Memory B cell (primary cell): Measurements from ENCODE around the gene ZNF598.
A peak's percentile ranks its signal among the peaks of the same experiment; 100 is the strongest.

Source experiments
- ATAC-seq: fragments of 150-1000 bp; cut with Tn5 transposase; 2 replicates; pipeline ENCODE4 v1.10.0; 2021; ENCODE audit warnings: low read depth, mild to moderate bottlenecking, moderate library complexity
- DNase-seq, 2 donors: peaks; one replicate each; pipeline ENCODE4 v3.0.0; 2022; ENCODE audit warnings: low spot score in 2 of 2
- H3K27ac Mint-ChIP-seq: one replicate; pipeline ENCODE4 v1.8.0; 2022; ENCODE audit warnings: mild to moderate bottlenecking, moderate library complexity, mixed read lengths
- H3K27me3 Mint-ChIP-seq: one replicate; pipeline ENCODE4 v1.8.0; 2022; ENCODE audit warnings: mixed read lengths
- H3K36me3 Mint-ChIP-seq: one replicate; pipeline ENCODE4 v1.8.0; 2022; ENCODE audit warnings: mild to moderate bottlenecking, mixed read lengths
- H3K4me1 Mint-ChIP-seq: one replicate; pipeline ENCODE4 v1.8.0; 2022; ENCODE audit warnings: mixed read lengths
- H3K4me3 Mint-ChIP-seq: one replicate; pipeline ENCODE4 v1.8.0; 2022; ENCODE audit warnings: mild to moderate bottlenecking, moderate library complexity, mixed read lengths
- H3K9me3 Mint-ChIP-seq: one replicate; pipeline ENCODE4 v1.8.0; 2022; ENCODE audit warnings: mixed read lengths

The ZNF598 gene

GRCh38 chr16:2009164-2009711, 383 bp downstream of the ZNF598 start:
- no peak for DNase-seq
- H3K36me3 Mint-ChIP-seq = no peaks in the 10 kb centered on the region
- peak; percentile 46 for ATAC-seq

GRCh38 chr16:2008631-2009163, 924 bp downstream of the ZNF598 start:
- no peaks in the 10 kb centered on the region for H3K27me3 Mint-ChIP-seq
- H3K4me3 Mint-ChIP-seq = peak overlapping the region; percentile 71
- H3K4me1 Mint-ChIP-seq = peaks cover 36% of the 10 kb centered on the region
- no peaks in the 10 kb centered on the region for H3K36me3 Mint-ChIP-seq
- peak overlapping the region; percentile 26 for H3K27ac Mint-ChIP-seq
- H3K9me3 Mint-ChIP-seq = no peaks in the 10 kb centered on the region
- DNase-seq (no peak), ATAC-seq (no peak)

More at GRCh38 chr16:2009164-2009711, 383 bp downstream of the ZNF598 start:
- no peaks in the 10 kb centered on the region for H3K9me3 Mint-ChIP-seq
- no peaks in the 10 kb centered on the region for H3K27me3 Mint-ChIP-seq
- H3K4me1 Mint-ChIP-seq = peaks cover 33% of the 10 kb centered on the region
- no peak overlapping the region for H3K27ac Mint-ChIP-seq
- H3K4me3 Mint-ChIP-seq = peak overlapping the region; percentile 71

- Mint-ChIP-seq H3K36me3 (no peaks in the 10 kb centered on the region), H3K4me1 (peaks cover 36% of the 10 kb centered on the region), H3K9me3 (no peaks in the 10 kb centered on the region), H3K27ac (peak overlapping the region; percentile 26), H3K27me3 (no peaks in the 10 kb centered on the region), H3K4me3 (peak overlapping the region; percentile 71)
- no peak for DNase-seq
- no peak for ATAC-seq
Measured at GRCh38 chr16:2008009-2008526, 1.6 kb downstream of the ZNF598 start.

- H3K4me1 Mint-ChIP-seq = peaks cover 36% of the 10 kb centered on the region
- ATAC-seq = no peak
- no peaks in the 10 kb centered on the region for H3K36me3 Mint-ChIP-seq
- peak overlapping the region; percentile 1 for H3K27ac Mint-ChIP-seq
- DNase-seq = no peak
- peak overlapping the region; percentile 71 for H3K4me3 Mint-ChIP-seq
- H3K9me3 Mint-ChIP-seq = no peaks in the 10 kb centered on the region
- H3K27me3 Mint-ChIP-seq = no peaks in the 10 kb centered on the region
Measured at GRCh38 chr16:2007081-2007836, 2.4 kb downstream of the ZNF598 start.

GRCh38 chr16:2006317-2006716, 3.3 kb downstream of the ZNF598 start:
- Mint-ChIP-seq H3K9me3 (no peaks in the 10 kb centered on the region), H3K4me1 (peaks cover 36% of the 10 kb centered on the region), H3K27me3 (no peaks in the 10 kb centered on the region), H3K27ac (peak overlapping the region; percentile 1), H3K36me3 (peaks cover 2% of the 10 kb centered on the region), H3K4me3 (no peak overlapping the region)
- DNase-seq (no peak), ATAC-seq (no peak)

- ATAC-seq = no peak
- Mint-ChIP-seq H3K9me3 (no peaks in the 10 kb centered on the region), H3K4me3 (no peak overlapping the region), H3K36me3 (peaks cover 6% of the 10 kb centered on the region), H3K4me1 (peaks cover 36% of the 10 kb centered on the region), H3K27ac (no peak overlapping the region), H3K27me3 (no peaks in the 10 kb centered on the region)
- no peak for DNase-seq
Measured at GRCh38 chr16:2005646-2006045, 4.0 kb downstream of the ZNF598 start.

- H3K27ac Mint-ChIP-seq = no peak overlapping the region
- ATAC-seq (no peak), DNase-seq (no peak)
- no peaks in the 10 kb centered on the region for H3K9me3 Mint-ChIP-seq
- no peaks in the 10 kb centered on the region for H3K27me3 Mint-ChIP-seq
- H3K36me3 Mint-ChIP-seq = peaks cover 7% of the 10 kb centered on the region
- peaks cover 33% of the 10 kb centered on the region for H3K4me1 Mint-ChIP-seq
- no peak overlapping the region for H3K4me3 Mint-ChIP-seq
Measured at GRCh38 chr16:2004795-2005517, 4.7 kb downstream of the ZNF598 start.

- H3K36me3 Mint-ChIP-seq = peaks cover 7% of the 10 kb centered on the region
- H3K9me3 Mint-ChIP-seq = no peaks in the 10 kb centered on the region
Measured at GRCh38 chr16:2003827-2004641, 5.6 kb downstream of the ZNF598 start.

GRCh38 chr16:2003231-2003826, 6.3 kb downstream of the ZNF598 start:
- Mint-ChIP-seq H3K27me3 (no peaks in the 10 kb centered on the region), H3K27ac (no peak overlapping the region), H3K36me3 (peaks cover 9% of the 10 kb centered on the region), H3K4me1 (peaks cover 27% of the 10 kb centered on the region), H3K9me3 (no peaks in the 10 kb centered on the region), H3K4me3 (no peak overlapping the region)
- ATAC-seq (no peak), DNase-seq (no peak)

More at GRCh38 chr16:2003827-2004641, 5.6 kb downstream of the ZNF598 start:
- H3K4me3 Mint-ChIP-seq = no peak overlapping the region
- H3K27me3 Mint-ChIP-seq = no peaks in the 10 kb centered on the region
- ATAC-seq (peak; percentile 99), DNase-seq (peak; percentile 87 to 92)
- no peak overlapping the region for H3K27ac Mint-ChIP-seq
- peaks cover 33% of the 10 kb centered on the region for H3K4me1 Mint-ChIP-seq

GRCh38 chr16:2002406-2003230, 7.0 kb downstream of the ZNF598 start:
- no peaks in the 10 kb centered on the region for H3K9me3 Mint-ChIP-seq
- no peak overlapping the region for H3K27ac Mint-ChIP-seq
- H3K36me3 Mint-ChIP-seq = peaks cover 10% of the 10 kb centered on the region
- H3K4me3 Mint-ChIP-seq = no peak overlapping the region
- no peaks in the 10 kb centered on the region for H3K27me3 Mint-ChIP-seq
- ATAC-seq (no peak), DNase-seq (no peak)
- H3K4me1 Mint-ChIP-seq = peaks cover 20% of the 10 kb centered on the region

- no peak overlapping the region for H3K27ac Mint-ChIP-seq
- peaks cover 10% of the 10 kb centered on the region for H3K36me3 Mint-ChIP-seq
- no peak overlapping the region for H3K4me3 Mint-ChIP-seq
- H3K27me3 Mint-ChIP-seq = no peaks in the 10 kb centered on the region
- DNase-seq (no peak), ATAC-seq (no peak)
- H3K9me3 Mint-ChIP-seq = no peaks in the 10 kb centered on the region
- peaks cover 16% of the 10 kb centered on the region for H3K4me1 Mint-ChIP-seq
Measured at GRCh38 chr16:2001456-2002355, 7.9 kb downstream of the ZNF598 start.

- DNase-seq (no peak), ATAC-seq (no peak)
- peaks cover 10% of the 10 kb centered on the region for H3K36me3 Mint-ChIP-seq
- H3K27me3 Mint-ChIP-seq = no peaks in the 10 kb centered on the region
- H3K4me3 Mint-ChIP-seq = no peak overlapping the region
- no peak overlapping the region for H3K27ac Mint-ChIP-seq
- peaks cover 10% of the 10 kb centered on the region for H3K4me1 Mint-ChIP-seq
- H3K9me3 Mint-ChIP-seq = no peaks in the 10 kb centered on the region
Measured at GRCh38 chr16:2001035-2001434, 8.6 kb downstream of the ZNF598 start.
